Gastrocnemius medialis (tissue), 4 donors: ENCODE results near the gene NUTM2G.

ENCODE experiments used
- CTCF ChIP-seq, 5 experiments: fragments of 450-650 bp in 3 of 5; fragments of 200-600 bp in 2 of 5; sonication (generic) in 2 of 5; IDR thresholded peaks in 4 of 5; conservative IDR thresholded peaks in 1 of 5; 1 replicate in 4 of 5; 2 replicates in 1 of 5; pipeline ENCODE4 v1.5.1; 2016 to 2019; ENCODE audit warnings: antibody characterized with exemption in 5 of 5, mild to moderate bottlenecking in 3 of 5, moderate library complexity in 3 of 5
- POLR2A ChIP-seq, 2 donors: fragments of 450-650 bp; IDR thresholded peaks; one replicate each; pipeline ENCODE4 v1.6.1; 2017; ENCODE audit warnings: antibody characterized with exemption in 2 of 2, mild to moderate bottlenecking in 2 of 2, moderate library complexity in 2 of 2

- TF ChIP-seq CTCF (IDR thresholded peaks at IDR 0.05 in 4 of 5, conservative IDR thresholded peaks at IDR 0.05 in 1 of 5) (no peak), POLR2A (IDR thresholded peaks at IDR 0.05) (no peak)
These were observed 43.2 kb upstream of the NUTM2G start for GRCh38 chr9:96885424-96885823.
